GM21360 (cell line): ENCODE results near the gene ITGA7.

ENCODE experiments used
- ATAC-seq: cut with Tn5 transposase; IDR thresholded peaks from one replicate; pipeline ENCODE4 v1.9.1; 2021; ENCODE audit warnings: mild to moderate bottlenecking, moderate library complexity; ENCODE audit not compliant: unreplicated experiment

Gene ITGA7

GRCh38 chr12:55702861-55703260 is 4.8 kb downstream of the ITGA7 start:
- ATAC-seq: no peak

- no peak for ATAC-seq
These were observed 7.3 kb downstream of the ITGA7 start for GRCh38 chr12:55700255-55701018.

- ATAC-seq: no peak
These were observed 8.1 kb downstream of the ITGA7 start for GRCh38 chr12:55699471-55700055.

- no peak for ATAC-seq
These were observed 8.7 kb downstream of the ITGA7 start for GRCh38 chr12:55698965-55699364.

- ATAC-seq: no peak
These were observed 9.3 kb downstream of the ITGA7 start for GRCh38 chr12:55698241-55698955.

GRCh38 chr12:55697686-55698085 is 10.0 kb downstream of the ITGA7 start:
- ATAC-seq: no peak

- no peak for ATAC-seq
These were observed 10.8 kb downstream of the ITGA7 start for GRCh38 chr12:55696796-55697462.

GRCh38 chr12:55696141-55696540 is 11.6 kb downstream of the ITGA7 start:
- no peak for ATAC-seq

- no peak for ATAC-seq
These were observed 12.4 kb downstream of the ITGA7 start for GRCh38 chr12:55695349-55695748.

- ATAC-seq: no peak
These were observed 13.1 kb downstream of the ITGA7 start for GRCh38 chr12:55694651-55695050.

GRCh38 chr12:55694188-55694515 is 13.6 kb downstream of the ITGA7 start:
- ATAC-seq: no peak

GRCh38 chr12:55693323-55694187 is 14.1 kb downstream of the ITGA7 start:
- no peak for ATAC-seq

- ATAC-seq: no peak
These were observed 14.9 kb downstream of the ITGA7 start for GRCh38 chr12:55692631-55693322.

GRCh38 chr12:55688716-55689655 is 18.7 kb downstream of the ITGA7 start:
- ATAC-seq: no peak

- no peak for ATAC-seq
These were observed 20.0 kb downstream of the ITGA7 start for GRCh38 chr12:55687746-55688145.

GRCh38 chr12:55686366-55687010 is 21.2 kb downstream of the ITGA7 start:
- no peak for ATAC-seq

GRCh38 chr12:55685671-55686070 is 22.0 kb downstream of the ITGA7 start:
- no peak for ATAC-seq

- no peak for ATAC-seq
These were observed 22.8 kb downstream of the ITGA7 start for GRCh38 chr12:55684761-55685370.
